Suppressor macrophage (primary cell): ENCODE data around the gene SULT1C3.
"Not testable (repeated sequence)": the region's sequence is repeated elsewhere in the genome, so short reads cannot be mapped to it uniquely, and the experiment has no call there.

Experiments
- DNase-seq, 4 experiments: peaks; one replicate each; pipeline ENCODE4 v3.0.0-alpha.2; 2020 to 2022

The SULT1C3 gene

GRCh38 chr2:108244667-108245414 lies 5.1 kb downstream of the SULT1C3 start:
- DNase-seq: peak; percentile 5 to 16 (median 10)

DNA sequence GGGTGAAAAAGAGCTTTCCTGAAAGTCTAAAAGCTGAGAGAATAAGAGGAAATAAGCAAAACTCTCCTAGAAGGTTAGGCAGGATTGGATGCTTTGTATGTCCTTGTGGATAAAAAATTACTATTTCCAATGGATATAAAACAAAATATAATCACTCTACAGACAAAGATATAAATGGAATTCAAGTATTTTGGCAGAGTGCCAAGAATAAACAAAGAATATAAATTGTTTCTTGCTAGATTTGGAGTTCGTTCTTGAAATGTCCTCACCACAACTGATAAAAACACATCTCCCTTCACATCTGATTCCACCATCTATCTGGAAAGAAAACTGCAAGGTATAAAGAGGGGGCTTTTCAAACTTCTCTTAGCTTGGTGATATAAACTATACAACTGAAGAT lies 13.3 kb downstream of the SULT1C3 start:
- no peak for DNase-seq

DNA sequence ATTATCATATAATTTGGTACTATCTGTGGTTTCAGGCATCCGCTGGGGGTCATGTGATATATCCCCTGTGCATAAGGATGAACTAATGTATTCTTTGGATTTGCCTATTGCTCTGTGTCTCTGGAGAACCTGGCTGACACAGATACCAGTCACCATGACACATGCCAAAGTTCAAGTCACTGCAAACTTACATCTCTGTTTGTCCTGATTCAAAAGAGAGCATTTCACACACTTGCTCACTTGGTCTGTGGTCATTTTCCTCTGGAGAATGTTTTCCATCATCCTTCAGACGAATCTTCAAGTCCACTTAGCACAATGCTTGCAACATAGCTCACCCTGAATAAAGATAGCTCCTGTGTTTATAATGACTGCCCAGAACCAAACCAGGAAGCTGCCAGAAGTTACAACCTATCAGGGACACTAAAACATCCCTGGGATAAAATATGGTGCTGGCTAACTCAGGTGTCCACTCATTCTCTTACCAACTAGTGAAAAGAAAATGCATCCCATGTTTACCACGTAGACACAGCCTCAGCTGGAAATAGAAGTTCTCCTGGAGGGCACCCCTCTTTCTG lies 18.1 kb downstream of the SULT1C3 start:
- no peak for DNase-seq

GRCh38 chr2:108260773-108261172 lies 21.0 kb downstream of the SULT1C3 start:
- no peak for DNase-seq

- DNase-seq: no peak
Measured at GRCh38 chr2:108262036-108262435, 22.3 kb downstream of the SULT1C3 start.

DNA sequence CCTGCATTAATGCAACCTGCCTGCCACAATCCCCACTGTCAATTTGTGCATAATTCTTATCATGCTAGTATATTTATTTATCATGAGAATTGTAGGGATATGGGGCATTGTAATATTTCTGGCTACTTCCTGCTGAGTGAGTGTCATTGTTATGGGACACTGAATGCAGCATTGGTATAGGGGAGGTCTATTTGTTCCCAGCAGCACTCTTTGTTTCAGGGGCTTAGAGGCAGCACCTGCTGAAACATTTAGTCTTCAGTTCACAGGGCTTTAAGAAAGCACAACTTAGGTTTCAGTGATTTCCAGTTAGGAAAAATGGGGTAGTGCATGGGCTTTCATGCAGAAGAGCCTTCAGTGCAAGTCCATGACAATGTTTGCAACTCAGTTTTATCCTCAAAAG lies 23.6 kb downstream of the SULT1C3 start:
- no peak for DNase-seq

- no peak for DNase-seq
Measured at GRCh38 chr2:108266218-108266617, 26.4 kb downstream of the SULT1C3 start.

DNA sequence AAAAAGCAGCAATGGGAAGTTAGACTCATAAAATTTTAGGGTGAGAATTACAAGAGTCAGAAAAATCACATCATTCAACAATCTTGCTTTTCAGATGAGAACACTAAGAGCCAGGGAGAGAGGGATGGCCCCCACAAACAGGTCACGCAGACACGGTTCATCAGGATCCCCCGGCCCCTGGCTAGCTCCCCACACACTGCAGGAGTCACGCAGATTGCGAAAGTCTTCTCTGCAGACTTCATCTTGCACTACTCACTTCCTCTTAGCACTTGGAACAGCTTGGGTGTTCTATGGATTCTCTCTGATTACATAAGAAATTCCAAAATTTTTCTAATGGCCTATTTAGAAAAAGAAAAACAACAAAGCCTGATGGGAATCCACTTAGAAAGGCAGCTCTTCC lies 27.3 kb downstream of the SULT1C3 start:
- DNase-seq: peak; percentile 75 to 86 (median 82)

DNA sequence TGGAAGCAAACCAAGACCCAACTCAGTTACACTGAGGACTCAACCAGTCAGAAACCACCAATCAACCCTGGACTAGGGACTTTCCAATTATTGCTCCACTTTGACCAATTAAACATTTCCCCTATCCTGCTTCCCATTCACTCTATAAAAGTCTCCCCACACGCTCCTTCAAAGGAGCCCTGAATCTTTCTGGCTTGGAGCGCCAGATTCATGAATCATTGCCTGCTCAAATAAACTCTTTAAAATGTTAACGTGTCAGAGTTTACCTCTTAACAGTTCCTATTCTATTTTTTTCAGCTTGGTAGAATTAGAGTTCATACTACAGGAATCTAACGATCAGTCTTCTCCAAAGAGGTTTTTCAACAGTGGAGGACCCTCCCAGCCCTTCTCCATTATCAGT lies 28.2 kb downstream of the SULT1C3 start:
- peak; percentile 16 to 57 (median 48) for DNase-seq

- no peak for DNase-seq
Measured at GRCh38 chr2:108270346-108270745, 30.6 kb downstream of the SULT1C3 start.

- no peak for DNase-seq
Measured at GRCh38 chr2:108270768-108271506, 31.2 kb downstream of the SULT1C3 start.

DNA sequence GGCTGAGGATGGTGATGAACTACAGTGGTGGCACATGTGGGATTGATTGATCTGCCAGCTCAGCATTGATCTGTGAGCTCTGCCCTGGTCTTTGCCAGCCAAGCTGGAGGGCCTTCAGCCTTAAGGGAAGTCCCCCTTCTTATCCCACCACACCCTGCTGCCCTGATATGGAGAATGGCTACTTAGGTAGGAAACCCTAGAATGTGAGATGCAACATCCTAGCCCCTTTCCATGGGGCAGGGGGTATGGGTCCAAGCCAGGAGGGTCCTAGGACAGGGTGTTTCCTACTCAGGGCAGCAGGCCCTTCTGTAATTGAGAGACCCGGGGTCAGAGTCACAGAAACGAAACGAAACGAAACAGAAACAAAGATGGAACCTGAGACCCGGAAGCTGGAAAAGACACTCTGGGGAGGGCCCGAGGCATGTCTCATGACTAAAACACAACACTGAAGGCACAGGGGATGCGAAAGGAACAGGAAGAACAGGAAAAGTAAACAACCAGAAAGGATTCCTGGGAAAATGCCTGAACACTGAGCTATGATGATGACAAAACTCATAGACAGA lies 32.0 kb downstream of the SULT1C3 start:
- DNase-seq: no peak

DNA sequence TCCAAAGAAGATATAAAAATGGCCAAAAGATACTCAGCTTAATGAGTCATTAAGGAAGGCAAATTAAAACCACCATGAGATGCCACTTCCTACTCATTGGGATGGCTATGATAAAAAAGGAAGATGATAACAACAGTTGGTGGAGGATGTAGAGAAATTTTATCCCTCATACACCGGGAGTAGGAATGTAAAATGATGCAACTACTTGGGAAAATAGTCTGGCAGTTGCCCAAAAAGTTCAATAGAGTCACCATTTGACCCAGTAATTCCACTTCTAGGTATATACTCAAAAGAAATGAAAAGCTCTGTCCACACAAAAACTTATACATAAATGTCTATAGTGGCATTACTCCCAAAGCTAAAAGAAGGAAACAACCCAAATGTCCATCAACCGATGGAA lies 38.9 kb downstream of the SULT1C3 start:
- no peak for DNase-seq

GRCh38 chr2:108279468-108279867 lies 39.7 kb downstream of the SULT1C3 start:
- peak in 2 of 4 experiments; percentile 6 to 37 for DNase-seq

DNA sequence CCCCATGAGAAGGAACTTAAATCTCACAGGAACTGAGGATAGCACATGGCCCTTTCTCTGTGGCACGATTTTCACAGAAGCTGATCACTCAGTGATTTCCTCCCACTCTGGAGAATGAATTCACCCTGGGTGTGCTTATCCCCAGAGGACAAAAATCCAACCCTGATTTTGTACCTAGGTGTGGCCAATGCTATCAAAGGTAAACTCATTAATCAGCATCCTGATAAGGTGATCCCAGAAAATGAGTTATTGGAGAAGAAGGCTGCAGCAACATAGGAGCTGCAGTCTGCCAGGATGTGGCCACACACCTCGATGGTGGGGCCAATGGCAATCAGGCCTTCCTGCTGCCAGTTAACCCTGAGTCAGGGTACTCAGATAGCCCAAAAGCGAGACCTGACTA lies 40.7 kb downstream of the SULT1C3 start:
- no peak for DNase-seq

- not testable (repeated sequence) for DNase-seq
Measured at GRCh38 chr2:108284566-108284965, 44.8 kb downstream of the SULT1C3 start.

DNA sequence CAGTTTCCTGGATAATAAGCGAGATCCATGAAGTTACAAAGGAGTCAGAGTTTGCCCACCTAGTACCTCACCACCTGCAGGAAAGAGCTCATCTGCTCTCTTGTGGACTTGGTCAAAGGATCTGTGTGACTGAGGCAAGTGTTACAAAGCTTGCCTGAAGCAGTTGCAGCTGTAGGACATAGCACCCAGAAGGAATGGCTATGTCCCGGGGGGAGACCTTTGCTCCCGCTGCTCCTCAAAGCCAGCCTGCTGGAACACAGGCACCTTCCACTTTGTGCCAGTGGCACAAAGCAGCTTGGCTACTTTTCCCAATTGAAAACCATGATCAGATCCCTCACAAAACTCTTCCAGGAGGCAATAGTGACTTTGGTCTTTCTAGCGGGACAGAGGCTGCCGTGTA lies 45.8 kb downstream of the SULT1C3 start:
- DNase-seq: no peak

GRCh38 chr2:108287169-108287568 lies 47.4 kb downstream of the SULT1C3 start:
- peak; percentile 12 to 56 (median 31) for DNase-seq

DNA sequence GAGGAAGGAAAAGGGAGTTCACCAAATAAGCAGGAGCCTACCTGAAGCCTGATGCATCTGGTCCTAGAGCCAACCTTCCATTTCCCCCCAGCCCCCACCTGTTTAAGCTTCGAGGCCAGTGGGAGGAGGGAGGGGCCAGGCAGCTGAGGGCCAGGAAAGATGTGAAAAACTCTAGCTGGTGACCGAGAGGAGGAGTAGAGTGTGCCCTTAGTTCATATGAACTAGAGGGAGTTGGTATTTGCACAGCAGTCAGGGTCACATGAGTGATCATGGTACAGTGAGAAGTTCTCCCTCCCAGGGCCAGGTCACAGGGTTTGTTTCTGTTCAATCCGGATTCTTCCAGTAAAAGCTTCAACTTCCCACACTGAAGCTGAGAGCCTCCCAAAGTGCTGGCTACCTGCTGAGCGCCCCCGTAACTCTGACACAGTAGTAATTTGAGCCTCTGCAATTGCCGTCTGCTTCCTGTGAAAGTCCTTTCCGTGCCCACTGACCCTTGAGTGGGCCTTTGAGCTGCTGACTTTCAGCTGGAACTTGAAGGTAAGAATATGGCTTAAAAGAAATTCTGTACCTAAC lies 48.9 kb downstream of the SULT1C3 start, which contains the start of gene SULT1C2:
Gene SULT1C2, plus strand, starts transcription at position 362 of the 573 bp plus-strand sequence. CDS start 4,773 bp downstream, outside the sequence.
- peak; percentile 19 to 71 (median 61) for DNase-seq

DNA sequence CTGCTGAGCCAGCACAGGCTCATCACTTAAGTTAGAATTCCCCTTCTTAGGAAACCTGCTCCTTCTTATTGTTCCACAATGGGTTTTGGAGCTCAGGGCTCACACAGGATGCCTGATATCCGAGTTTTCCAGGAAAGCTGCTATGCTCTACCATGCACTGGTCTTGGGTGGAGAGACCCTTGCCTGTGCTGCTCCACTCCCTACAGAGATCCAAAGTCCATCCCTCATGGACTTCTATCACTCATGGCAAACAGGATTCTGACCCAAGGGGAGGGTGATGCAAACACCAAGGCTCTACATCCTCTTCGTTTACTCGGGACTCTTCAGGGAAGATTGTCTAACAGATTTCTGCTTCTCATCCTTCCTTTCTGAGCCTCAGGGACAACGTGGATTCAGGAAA lies 54.1 kb downstream of the SULT1C3 start:
- DNase-seq: no peak

DNA sequence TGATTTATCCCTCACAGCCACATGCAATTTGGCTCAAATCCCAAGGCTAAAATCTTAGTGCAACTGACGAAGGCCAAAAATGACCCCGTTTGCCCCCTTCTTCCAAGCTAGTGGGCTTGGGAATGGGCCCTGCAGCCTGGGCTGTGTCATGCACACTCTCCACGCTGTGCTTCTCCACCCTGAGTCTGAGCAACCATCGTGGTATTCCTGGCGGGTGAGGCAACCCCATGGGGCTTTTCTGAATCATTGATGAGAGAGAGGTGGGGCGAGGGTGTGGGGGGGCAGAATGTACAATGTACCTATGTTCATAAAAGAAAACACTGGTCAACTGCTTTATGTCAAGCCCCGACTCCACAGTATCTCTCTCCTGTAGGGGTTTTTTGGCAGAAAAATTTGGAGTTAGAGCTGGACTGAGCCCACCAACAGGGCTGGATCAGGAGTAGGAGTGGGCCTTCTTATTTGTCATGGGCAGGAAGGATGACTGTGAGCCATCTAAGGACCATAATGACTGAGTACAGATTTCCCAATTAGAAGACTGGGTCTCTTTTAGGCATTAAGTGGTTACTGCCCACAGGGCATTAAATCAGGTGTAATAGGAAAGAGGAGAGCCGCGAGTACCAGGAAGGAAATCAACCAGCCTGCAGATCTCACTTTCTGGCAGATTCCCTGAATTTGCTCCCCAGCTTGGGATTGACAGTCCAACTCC lies 57.8 kb downstream of the SULT1C3 start:
- DNase-seq: no peak

DNA sequence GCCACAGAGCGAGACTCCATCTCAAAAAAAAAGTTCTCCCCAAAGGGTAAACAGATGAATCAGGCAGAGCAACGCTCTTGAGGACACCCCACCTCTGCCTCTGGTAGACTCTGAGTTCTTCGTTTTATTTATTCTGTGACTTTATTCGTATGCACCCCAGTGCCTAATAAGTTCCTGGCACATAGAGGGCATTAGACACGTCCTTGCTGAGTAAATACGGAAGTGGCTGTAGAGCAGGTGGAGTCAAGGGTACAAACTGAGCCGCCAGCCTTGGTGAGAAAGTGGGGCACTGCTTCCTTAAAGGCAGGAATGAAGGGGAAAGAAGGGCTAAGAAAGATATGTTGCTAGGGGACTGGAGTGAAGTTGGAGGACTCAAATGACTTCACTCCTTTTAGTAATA lies 61.8 kb downstream of the SULT1C3 start:
- no peak for DNase-seq
